ENCODE data around the gene HDDC3. TPM values are rescaled to one million over a fixed set of nuclear protein-coding genes. Genes with fewer than 3 reads are reported as not detected.
"Not testable (repeated sequence)": the region's sequence is repeated elsewhere in the genome, so short reads cannot be mapped to it uniquely, and the experiment has no call there.

The HDDC3 gene
- total RNA-seq, 1 donor from 2014 or later: 8.6 TPM

DNA sequence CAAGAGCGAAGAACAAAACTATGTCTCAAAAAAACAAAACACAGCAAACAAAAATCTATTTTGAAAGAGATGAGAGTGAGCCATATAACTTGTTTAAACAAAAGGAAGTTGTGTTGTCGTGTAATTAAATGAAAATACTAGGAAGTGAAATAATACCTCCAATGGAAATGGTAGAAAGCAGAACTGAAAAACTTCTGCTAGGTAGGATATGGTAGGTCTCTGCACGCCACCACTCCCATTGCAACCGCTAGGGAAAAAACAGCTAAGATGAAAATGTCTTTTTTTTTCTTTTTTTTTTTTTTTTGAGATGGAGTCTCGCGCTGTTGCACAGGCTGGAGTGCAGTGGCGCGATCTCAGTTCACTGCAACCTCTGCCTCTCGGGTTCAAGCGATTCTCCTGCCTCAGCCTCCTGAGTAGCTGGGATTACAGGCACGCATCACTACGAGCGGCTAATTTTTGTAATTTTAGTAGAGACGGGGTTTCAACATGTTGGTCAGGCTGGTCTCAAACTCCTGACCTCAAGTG lies 35.2 kb downstream of the HDDC3 start:
- FAIRE-seq: not testable (repeated sequence)

DNA sequence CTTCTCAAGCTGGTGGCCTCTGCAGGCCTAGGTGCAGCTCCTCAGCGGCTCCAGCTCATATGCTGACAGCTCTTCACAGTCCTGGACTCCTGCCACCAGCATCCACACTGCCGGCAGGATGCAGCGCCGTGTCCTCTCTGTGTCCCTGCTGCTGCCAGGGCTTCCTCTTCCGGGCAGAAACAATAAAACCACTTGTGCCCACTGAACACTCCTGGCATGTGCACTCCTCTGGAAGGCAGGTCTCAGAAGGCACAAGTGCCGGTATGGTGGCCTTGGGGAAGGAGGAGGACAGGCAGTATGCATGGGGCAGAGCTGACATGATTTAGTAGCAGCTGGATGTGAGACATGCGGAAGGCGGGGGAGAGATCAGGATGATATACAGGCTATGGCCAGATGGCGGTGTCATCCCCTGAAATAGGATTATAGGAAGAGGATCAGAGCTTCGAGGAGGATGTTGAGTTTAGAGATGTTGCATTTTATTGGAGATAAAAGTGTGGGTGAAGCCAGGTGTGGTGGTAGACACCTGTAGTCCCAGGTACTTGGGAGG lies 36.7 kb downstream of the HDDC3 start:
- no peak for DNase-seq (ENCODE audit: low spot score in 2 of 2)
- FAIRE-seq: no peak

More for the DNA sequence above, 35.2 kb downstream of the HDDC3 start:
- not testable (repeated sequence) for DNase-seq (ENCODE audit: low spot score in 2 of 2)

DNA sequence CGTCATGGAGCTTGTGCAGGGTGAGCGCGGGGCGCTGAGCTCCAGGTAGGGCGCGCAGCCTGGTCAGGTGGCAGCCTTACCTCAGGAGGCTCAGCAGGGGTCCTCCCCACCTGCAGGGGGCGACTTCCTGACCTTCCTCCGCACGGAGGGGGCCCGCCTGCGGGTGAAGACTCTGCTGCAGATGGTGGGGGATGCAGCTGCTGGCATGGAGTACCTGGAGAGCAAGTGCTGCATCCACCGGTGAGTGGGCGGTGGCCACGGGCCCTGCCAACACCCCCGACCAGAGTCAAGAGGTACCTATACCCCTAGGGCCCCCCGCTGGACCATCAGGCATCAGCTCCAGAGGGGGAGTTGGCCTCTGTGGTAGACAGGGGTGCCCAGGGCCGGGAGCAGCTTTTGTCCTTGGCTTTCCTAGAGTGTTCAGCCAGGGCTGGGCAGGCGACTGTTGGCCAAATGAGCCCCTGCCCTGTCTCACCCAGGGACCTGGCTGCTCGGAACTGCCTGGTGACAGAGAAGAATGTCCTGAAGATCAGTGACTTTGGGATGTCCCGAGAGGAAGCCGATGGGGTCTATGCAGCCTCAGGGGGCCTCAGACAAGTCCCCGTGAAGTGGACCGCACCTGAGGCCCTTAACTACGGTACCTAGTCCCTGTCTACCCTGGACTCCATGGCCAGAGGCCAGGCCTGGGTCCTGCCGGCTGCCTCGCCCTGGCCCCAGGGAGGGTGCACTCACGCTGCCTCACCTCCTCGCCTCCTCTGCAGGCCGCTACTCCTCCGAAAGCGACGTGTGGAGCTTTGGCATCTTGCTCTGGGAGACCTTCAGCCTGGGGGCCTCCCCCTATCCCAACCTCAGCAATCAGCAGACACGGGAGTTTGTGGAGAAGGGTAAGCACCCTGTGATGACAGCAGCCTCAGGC lies 38.9 kb downstream of the HDDC3 start:
- DNase-seq (ENCODE audit: low spot score in 2 of 2): no peak

DNA sequence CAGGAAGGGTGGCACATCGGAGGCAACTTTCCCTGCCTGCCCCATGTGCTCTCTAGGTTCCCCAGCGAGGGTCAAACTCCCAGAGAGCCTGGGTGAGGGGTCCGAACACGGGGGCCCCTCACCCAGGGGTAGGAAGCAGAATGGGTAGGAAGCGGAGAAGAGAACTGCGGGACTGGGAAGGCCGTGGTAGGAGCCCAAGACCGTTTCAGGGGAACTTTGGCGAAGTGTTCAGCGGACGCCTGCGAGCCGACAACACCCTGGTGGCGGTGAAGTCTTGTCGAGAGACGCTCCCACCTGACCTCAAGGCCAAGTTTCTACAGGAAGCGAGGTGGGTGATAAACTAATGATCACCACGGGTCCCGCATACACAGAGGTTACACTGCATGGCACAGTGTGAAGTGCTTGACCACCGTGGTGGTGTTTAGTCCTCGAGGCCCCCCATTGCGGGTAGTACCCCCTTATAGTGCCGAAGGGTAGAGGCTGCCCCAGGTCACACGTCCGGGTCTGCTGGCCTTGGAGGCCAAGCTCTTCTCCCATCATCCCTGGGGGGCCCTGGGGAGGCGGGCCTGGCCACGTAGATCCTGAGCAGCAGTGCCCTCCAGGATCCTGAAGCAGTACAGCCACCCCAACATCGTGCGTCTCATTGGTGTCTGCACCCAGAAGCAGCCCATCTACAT lies 39.7 kb downstream of the HDDC3 start:
- DNase-seq (ENCODE audit: low spot score in 2 of 2) (no peak), FAIRE-seq (no peak)

More for the DNA sequence above, 38.9 kb downstream of the HDDC3 start:
- no peak for FAIRE-seq

DNA sequence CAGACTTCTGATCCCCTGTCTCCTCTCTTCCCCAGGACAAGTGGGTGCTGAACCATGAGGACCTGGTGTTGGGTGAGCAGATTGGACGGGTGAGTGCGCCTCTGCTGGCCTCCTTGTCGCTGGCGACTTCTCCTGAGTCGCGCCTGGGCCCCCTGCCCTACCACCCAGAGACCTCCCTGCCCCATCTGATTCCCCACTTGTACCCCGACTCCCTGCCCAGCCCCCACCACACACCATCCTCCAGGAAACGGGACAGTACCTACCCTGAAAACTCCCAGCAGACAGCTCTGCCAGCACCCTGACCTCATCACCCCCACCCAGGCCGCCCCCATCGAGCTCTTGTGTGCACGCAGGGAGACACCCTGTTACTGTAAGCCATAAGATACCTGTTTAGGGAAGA lies 40.3 kb downstream of the HDDC3 start:
- DNase-seq (ENCODE audit: low spot score in 2 of 2) (no peak), FAIRE-seq (no peak)

DNA sequence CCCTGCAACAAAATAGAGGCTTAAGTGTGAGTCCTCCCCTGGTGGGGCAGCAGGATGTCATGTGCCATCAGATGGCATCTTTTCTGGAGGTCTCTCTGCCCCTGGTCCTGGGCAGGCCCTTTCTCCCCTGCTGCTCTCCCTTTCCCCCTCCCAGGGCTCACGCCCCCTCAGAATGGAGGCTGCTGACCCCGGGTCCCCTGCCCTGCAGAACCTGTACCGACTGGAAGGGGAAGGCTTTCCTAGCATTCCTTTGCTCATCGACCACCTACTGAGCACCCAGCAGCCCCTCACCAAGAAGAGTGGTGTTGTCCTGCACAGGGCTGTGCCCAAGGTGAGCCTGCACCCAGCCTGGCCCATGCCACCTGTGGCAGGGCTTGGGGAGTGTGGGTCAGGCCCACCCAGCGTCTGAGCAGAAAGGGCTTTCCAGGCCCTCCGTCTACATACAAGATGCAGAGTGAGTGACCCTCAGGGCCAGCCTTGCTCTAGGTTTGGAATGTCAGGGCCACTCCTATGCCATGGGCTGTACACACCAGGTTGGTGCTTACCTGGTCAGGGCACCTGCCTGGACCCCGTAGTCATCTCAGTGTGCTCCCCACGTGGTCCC lies 40.9 kb downstream of the HDDC3 start:
- no peak for FAIRE-seq
- no peak for DNase-seq (ENCODE audit: low spot score in 2 of 2)

DNA sequence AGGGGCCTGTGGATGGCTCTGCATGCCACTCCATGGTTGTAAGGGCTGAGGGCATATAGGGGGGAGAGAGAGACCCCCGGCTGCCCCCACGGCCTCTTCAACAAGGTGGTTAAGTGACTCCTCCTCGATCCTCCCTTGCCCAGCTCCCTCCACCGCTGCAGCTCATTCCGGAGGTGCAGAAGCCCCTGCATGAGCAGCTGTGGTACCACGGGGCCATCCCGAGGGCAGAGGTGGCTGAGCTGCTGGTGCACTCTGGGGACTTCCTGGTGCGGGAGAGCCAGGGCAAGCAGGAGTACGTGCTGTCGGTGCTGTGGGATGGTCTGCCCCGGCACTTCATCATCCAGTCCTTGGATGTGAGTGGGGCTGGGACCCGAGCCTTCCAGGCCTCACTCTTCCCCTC lies 41.5 kb downstream of the HDDC3 start:
- no peak for FAIRE-seq
- no peak for DNase-seq (ENCODE audit: low spot score in 2 of 2)

DNA sequence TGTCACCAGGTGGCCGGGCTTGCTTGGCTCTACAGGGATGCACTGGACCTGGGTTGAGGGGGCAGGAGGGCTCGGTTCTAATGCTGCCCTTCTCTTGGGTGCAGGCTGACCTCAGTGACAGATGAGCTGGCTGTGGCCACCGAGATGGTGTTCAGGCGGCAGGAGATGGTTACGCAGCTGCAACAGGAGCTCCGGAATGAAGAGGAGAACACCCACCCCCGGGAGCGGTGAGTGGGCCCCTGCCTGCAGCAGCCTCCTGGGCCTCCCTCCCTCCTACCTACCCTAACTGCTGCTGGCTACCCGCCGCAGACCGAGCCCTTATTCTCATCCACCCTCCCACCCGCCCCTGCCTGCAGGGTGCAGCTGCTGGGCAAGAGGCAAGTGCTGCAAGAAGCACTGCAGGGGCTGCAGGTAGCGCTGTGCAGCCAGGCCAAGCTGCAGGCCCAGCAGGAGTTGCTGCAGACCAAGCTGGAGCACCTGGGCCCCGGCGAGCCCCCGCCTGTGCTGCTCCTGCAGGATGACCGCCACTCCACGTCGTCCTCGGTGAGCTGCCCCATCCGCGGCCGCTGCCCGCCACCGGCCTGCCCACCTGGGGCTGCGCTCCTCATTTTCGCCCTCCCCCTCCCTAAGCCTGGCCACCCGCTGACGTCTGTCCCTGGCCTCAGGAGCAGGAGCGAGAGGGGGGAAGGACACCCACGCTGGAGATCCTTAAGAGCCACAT lies 42.5 kb downstream of the HDDC3 start:
- FAIRE-seq: no peak
- no peak for DNase-seq (ENCODE audit: low spot score in 2 of 2)

DNA sequence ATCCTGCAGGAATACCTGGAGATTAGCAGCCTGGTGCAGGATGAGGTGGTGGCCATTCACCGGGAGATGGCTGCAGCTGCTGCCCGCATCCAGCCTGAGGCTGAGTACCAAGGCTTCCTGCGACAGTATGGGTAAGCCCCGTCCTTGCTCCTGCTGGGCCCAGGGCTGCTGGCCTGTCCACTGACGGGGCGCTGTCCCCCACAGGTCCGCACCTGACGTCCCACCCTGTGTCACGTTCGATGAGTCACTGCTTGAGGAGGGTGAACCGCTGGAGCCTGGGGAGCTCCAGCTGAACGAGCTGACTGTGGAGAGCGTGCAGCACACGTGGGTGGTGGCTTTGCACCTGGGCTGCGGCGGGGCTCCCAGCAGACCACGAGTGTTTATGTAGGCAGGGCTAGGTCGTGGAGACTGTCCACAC lies 43.0 kb downstream of the HDDC3 start:
- DNase-seq (ENCODE audit: low spot score in 2 of 2) (no peak), FAIRE-seq (no peak)

DNA sequence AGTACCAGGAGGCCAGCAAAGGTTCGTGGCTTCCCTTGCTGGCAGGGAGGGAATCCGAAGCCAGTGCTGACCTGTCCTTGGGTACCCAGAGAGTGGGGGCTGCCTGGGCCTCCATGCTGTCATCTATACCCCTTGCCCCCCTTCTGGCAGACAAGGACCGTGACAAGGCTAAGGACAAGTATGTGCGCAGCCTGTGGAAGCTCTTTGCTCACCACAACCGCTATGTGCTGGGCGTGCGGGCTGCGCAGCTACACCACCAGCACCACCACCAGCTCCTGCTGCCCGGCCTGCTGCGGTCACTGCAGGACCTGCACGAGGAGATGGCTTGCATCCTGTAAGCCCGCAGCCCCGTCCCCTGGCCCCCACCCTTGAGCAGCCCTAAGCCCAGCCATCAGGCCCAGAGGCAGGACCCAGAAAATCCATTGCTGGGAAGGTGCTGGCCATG lies 45.3 kb downstream of the HDDC3 start:
- FAIRE-seq: no peak
- no peak for DNase-seq (ENCODE audit: low spot score in 2 of 2)

DNA sequence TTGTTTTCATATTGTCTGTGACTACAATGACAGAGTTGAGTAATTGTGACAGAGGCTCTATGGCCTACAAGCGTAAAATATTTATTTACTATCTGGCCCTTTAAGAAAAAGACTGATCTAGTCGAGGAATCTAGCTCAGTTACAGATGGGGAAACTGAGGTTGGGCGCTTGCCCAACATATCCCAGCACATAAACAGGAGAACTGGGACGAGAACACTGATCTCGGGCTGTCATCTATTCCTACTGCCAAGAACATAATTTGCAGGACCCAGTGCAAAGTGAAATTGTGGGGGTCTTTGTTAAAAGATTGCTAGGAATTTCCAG lies 46.1 kb downstream of the HDDC3 start:
- DNase-seq (ENCODE audit: low spot score in 2 of 2) (no peak), FAIRE-seq (no peak)

DNA sequence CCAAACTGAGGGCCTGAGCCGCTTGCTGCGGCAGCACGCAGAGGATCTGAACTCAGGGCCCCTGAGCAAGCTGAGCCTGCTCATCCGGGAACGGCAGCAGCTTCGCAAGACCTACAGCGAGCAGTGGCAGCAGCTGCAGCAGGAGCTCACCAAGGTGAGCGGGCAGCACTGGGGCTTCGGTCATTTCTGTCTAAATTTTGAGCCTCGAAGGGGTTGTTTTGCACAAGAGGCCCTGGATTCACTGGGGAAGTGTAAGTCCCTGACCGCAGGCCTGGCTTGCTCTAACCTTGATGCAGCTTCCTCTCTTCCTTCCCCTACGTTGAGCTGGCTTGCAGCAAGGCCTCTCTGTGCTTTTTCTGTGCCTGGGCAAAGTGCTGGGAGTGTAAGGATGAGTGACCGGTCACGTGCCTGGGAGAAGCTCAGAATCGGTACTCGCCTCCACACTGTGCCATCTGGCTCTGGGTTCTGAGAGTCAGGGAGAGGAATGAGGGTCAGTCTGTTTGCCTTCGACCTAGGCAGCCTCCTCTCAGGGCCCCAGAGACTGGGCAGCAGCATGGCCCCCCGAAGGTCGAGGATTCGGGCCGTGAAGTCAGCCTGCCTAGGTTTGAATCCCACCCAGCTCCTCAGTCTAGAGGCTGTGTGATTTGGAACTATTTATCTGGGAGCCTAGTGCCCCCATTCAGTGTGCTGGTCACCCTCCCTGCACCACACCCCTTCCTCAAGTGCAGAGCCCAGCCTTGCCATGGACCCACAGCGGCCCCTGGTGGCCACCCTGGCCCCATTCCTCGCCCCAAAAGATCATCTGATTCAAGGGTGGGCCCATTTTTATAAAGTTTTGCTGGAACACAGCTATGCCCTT lies 46.7 kb downstream of the HDDC3 start:
- DNase-seq (ENCODE audit: low spot score in 2 of 2) (peak; percentile 68 to 72), FAIRE-seq (no peak)

DNA sequence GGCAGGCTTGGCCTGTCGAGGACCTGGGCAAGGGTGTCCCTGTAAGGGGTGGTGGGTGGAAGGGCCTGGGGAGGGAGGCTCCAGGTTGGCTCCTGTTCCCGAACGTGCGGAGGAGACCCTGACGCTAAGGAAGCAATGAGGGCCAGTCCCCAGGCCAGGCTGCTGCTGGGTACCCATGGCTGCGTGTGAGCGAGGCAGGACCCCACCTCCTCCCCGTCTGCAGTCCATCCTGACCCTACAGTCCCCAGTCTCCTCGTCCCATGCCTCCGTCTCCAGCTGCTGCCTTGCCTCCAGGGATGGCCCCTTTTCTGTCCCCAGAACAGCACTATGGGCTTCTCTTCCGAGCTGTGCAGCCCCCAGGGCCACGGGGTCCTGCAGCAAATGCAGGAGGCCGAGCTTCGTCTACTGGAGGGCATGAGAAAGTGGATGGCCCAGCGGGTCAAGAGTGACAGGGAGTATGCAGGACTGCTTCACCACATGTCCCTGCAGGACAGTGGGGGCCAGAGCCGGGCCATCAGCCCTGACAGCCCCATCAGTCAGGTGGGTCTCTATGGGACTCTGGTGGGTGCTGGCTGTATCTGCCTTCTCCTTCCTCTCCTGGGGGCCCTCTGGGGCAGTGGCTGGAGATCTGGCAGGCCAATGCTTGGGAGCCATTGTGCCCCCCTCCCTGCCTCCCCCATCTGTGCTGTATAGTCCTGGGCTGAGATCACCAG lies 47.5 kb downstream of the HDDC3 start:
- no peak for DNase-seq (ENCODE audit: low spot score in 2 of 2)
- no peak for FAIRE-seq

DNA sequence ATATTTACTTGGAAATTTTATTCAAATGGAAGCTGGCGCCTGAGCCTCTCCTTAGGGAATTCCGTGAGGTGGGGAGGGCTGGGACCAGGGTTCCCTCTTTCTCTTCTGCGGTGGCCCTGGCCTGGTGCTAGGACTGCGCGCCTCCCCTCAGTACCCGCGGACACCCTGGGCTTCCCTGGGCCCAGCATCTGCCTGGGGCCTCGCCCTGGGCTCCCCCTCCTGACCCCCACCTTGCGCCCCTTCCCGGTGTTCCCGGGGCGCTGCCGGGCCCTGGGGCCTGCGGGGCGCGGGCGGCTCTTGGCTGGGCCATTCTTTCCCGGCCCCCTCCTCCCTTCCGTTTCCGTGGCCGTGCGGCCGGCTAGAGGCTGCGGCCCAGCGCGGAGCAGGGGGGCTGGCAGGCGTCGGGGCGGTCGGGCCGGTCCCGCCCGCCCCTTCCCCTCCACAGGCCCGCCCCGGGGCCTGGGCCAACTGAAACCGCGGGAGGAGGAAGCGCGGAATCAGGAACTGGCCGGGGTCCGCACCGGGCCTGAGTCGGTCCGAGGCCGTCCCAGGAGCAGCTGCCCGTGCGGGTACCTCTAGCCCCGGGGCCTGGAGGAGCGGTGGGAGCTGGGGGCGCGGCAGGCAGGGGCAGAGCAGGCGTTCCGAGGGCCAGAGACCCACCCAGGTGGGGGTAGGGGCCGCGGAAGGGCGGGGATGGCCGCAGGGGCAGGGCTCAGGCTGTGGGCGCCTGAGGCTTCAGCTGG lies 48.2 kb downstream of the HDDC3 start, which contains the start of gene FES:
Gene FES, plus strand, starts transcription at position 529 of the 743 bp plus-strand sequence. CDS start 542 bp downstream, outside the sequence.
- DNase-seq (ENCODE audit: low spot score in 2 of 2): peak; percentile 43 to 56
- FAIRE-seq: no peak

DNA sequence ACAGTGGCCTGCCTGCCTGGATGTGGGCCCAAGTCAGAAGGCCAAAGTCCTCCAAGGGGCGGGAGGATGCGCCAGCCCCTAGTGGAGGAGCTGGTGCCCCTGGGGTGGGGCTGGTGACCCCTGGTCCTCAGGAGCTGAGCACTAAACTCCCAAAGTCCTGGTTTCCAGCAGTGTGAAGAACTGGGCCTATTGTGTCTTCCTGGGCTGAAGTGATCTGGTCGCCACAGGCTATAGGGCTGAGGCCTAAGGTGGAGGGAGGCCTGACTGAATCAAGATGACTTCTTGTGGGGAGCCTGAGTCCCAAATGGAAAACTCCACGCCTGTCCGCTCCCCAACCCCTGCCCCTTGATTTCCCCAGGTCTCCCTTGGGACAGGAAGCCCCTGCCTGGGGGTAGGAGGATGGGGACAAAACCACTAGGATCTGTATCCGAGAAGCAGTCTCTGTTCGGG lies 48.8 kb downstream of the HDDC3 start:
- no peak for DNase-seq (ENCODE audit: low spot score in 2 of 2)
- FAIRE-seq: no peak

DNA sequence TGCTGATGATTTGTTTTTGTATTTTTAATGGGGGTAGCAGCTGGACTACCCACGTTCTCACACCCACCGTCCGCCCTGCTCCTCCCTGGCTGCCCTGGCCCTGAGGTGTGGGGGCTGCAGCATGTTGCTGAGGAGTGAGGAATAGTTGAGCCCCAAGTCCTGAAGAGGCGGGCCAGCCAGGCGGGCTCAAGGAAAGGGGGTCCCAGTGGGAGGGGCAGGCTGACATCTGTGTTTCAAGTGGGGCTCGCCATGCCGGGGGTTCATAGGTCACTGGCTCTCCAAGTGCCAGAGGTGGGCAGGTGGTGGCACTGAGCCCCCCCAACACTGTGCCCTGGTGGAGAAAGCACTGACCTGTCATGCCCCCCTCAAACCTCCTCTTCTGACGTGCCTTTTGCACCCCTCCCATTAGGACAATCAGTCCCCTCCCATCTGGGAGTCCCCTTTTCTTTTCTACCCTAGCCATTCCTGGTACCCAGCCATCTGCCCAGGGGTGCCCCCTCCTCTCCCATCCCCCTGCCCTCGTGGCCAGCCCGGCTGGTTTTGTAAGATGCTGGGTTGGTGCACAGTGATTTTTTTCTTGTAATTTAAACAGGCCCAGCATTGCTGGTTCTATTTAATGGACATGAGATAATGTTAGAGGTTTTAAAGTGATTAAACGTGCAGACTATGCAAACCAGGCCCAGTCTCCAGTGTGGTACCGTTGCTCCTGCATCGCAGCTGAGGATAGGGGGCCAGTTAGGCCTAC lies 49.4 kb downstream of the HDDC3 start:
- no peak for FAIRE-seq
- DNase-seq (ENCODE audit: low spot score in 2 of 2): no peak
